H9 (cell line): ENCODE results near the gene ATP6AP1. TPM values are rescaled to one million over a fixed set of nuclear protein-coding genes. Genes with fewer than 3 reads are reported as not detected.

Experiments used
- DNase-seq: peaks from one replicate; pipeline ENCODE4 v3.0.0-alpha.2; 2017
- H2AFZ ChIP-seq: one replicate; pipeline ENCODE4 v1.6.1; 2013; ENCODE audit warnings: mild to moderate bottlenecking, low read length, control low read depth, moderate library complexity
- H2AK5ac ChIP-seq: 2 replicates; pipeline ENCODE4 v1.6.1; 2013; ENCODE audit warnings: low read length, control low read depth, mixed read lengths; ENCODE audit not compliant: insufficient read length
- H2BK120ac ChIP-seq: one replicate; pipeline ENCODE4 v1.6.1; 2013; ENCODE audit warnings: low read depth, mild to moderate bottlenecking, low read length, control low read depth, inconsistent platforms; ENCODE audit not compliant: poor library complexity, severe bottlenecking
- H2BK12ac ChIP-seq: 2 replicates; pipeline ENCODE4 v1.6.1; 2013; ENCODE audit warnings: low read length, control low read depth, mixed read lengths, low read depth; ENCODE audit not compliant: insufficient read length
- H2BK15ac ChIP-seq: 2 replicates; pipeline ENCODE4 v1.6.1; 2013; ENCODE audit warnings: low read depth, low read length, control low read depth
- H2BK20ac ChIP-seq: one replicate; pipeline ENCODE4 v1.6.1; 2013; ENCODE audit warnings: low read depth, mild to moderate bottlenecking, low read length, control low read depth, inconsistent platforms; ENCODE audit not compliant: poor library complexity, severe bottlenecking
- H2BK5ac ChIP-seq: 2 replicates; pipeline ENCODE4 v1.6.1; 2013; ENCODE audit warnings: low read length, control low read depth, mixed read lengths; ENCODE audit not compliant: insufficient read length
- H3K14ac ChIP-seq: 2 replicates; pipeline ENCODE4 v1.6.1; 2013; ENCODE audit warnings: low read length, control low read depth; ENCODE audit not compliant: insufficient read depth
- H3K18ac ChIP-seq: 2 replicates; pipeline ENCODE4 v1.6.1; 2013; ENCODE audit warnings: low read depth, mild to moderate bottlenecking, mixed read lengths, low read length, control low read depth; ENCODE audit not compliant: insufficient read length
- H3K23ac ChIP-seq: 2 replicates; pipeline ENCODE4 v1.6.1; 2013; ENCODE audit warnings: low read length, control low read depth, mixed read lengths, low read depth; ENCODE audit not compliant: insufficient read length
- H3K23me2 ChIP-seq: 2 replicates; pipeline ENCODE4 v1.6.1; 2013; ENCODE audit warnings: low read depth, mild to moderate bottlenecking, mixed read lengths, low read length, control low read depth; ENCODE audit not compliant: insufficient read length, poor library complexity, severe bottlenecking
- H3K27ac ChIP-seq: 2 replicates; pipeline ENCODE4 v1.5.1; 2013; ENCODE audit warnings: low read length, control low read depth, mixed read lengths, low read depth; ENCODE audit not compliant: insufficient read length
- H3K27me3 ChIP-seq: 2 replicates; pipeline ENCODE4 v1.6.1; 2013; ENCODE audit warnings: low read length, control low read depth, inconsistent platforms; ENCODE audit not compliant: insufficient read depth
- H3K4ac ChIP-seq: 2 replicates; pipeline ENCODE4 v1.6.1; 2013; ENCODE audit warnings: low read depth, mild to moderate bottlenecking, control low read depth, inconsistent platforms, low read length, moderate library complexity
- H3K4me1 ChIP-seq: 2 replicates; pipeline ENCODE4 v1.6.1; 2013; ENCODE audit warnings: low read length, control low read depth, inconsistent platforms; ENCODE audit not compliant: insufficient read depth
- H3K4me2 ChIP-seq: 2 replicates; pipeline ENCODE4 v1.6.1; 2013; ENCODE audit warnings: low read length, control low read depth, mixed read lengths; ENCODE audit not compliant: insufficient read length, insufficient read depth
- H3K56ac ChIP-seq: 2 replicates; pipeline ENCODE4 v1.6.1; 2013; ENCODE audit warnings: low read depth, mild to moderate bottlenecking, mixed read lengths, low read length, control low read depth; ENCODE audit not compliant: insufficient read length
- H3K79me1 ChIP-seq: 2 replicates; pipeline ENCODE4 v1.6.1; 2013; ENCODE audit warnings: low read depth, mild to moderate bottlenecking, moderate library complexity, low read length, control low read depth, inconsistent platforms; ENCODE audit not compliant: insufficient read depth, poor library complexity, severe bottlenecking
- H3K79me2 ChIP-seq: 2 replicates; pipeline ENCODE4 v1.6.1; 2013; ENCODE audit warnings: low read length, control low read depth, inconsistent platforms; ENCODE audit not compliant: insufficient read depth
- H3K9ac ChIP-seq: 2 replicates; pipeline ENCODE4 v1.6.1; 2013; ENCODE audit warnings: low read length, control low read depth, mixed read lengths; ENCODE audit not compliant: insufficient read length; ENCODE audit errors: extremely low read depth
- H3K9me3 ChIP-seq: one replicate; pipeline ENCODE4 v1.6.1; 2013; ENCODE audit warnings: low read depth, low read length, inconsistent platforms; ENCODE audit not compliant: control insufficient read depth
- H3T11ph ChIP-seq: one replicate; pipeline ENCODE4 v1.6.1; 2013; ENCODE audit warnings: mild to moderate bottlenecking, low read length, control low read depth, inconsistent platforms
- H4K20me1 ChIP-seq: one replicate; pipeline ENCODE4 v1.6.1; 2013; ENCODE audit not compliant: control insufficient read depth, insufficient read length, insufficient read depth
- H4K5ac ChIP-seq: 2 replicates; pipeline ENCODE4 v1.6.1; 2013; ENCODE audit warnings: low read depth, mild to moderate bottlenecking, mixed read lengths, low read length, control low read depth; ENCODE audit not compliant: insufficient read length
- H4K8ac ChIP-seq: replicated peaks from 2 replicates; pipeline ENCODE4 v1.6.1; 2013; ENCODE audit warnings: low read length, control low read depth, mixed read lengths, low read depth; ENCODE audit not compliant: insufficient read length
- H4K91ac ChIP-seq: 2 replicates; pipeline ENCODE4 v1.6.1; 2013; ENCODE audit warnings: low read depth, mild to moderate bottlenecking, moderate library complexity, mixed read lengths, low read length, control low read depth; ENCODE audit not compliant: insufficient read length
- H3K27ac Mint-ChIP-seq, 3 experiments: 2 replicates in 2 of 3; 3 replicates in 1 of 3; pipeline ENCODE4 v1.8.0; 2020 to 2021; ENCODE audit warnings: mixed read lengths in 3 of 3, mild to moderate bottlenecking in 1 of 3, moderate library complexity in 1 of 3
- H3K27me3 Mint-ChIP-seq: 2 replicates; pipeline ENCODE4 v1.8.0; 2021; ENCODE audit warnings: low read depth, mild to moderate bottlenecking, moderate library complexity, mixed read lengths
- H3K36me3 Mint-ChIP-seq, 3 experiments: 2 replicates in 2 of 3; 3 replicates in 1 of 3; pipeline ENCODE4 v1.8.0; 2020 to 2021; ENCODE audit warnings: low read depth in 3 of 3, mixed read lengths in 3 of 3; ENCODE audit not compliant: insufficient read depth in 1 of 3
- H3K4me1 Mint-ChIP-seq, 2 experiments: 2 replicates each; pipeline ENCODE4 v1.8.0; 2020; ENCODE audit warnings: mixed read lengths in 2 of 2
- H3K4me3 Mint-ChIP-seq, 2 experiments: 2 replicates in 1 of 2; 3 replicates in 1 of 2; pipeline ENCODE4 v1.8.0; 2020 to 2021; ENCODE audit warnings: mild to moderate bottlenecking in 2 of 2, mixed read lengths in 2 of 2, moderate library complexity in 1 of 2
- H3K9me3 Mint-ChIP-seq, 2 experiments: 2 replicates in 1 of 2; 3 replicates in 1 of 2; pipeline ENCODE4 v1.8.0; 2020; ENCODE audit warnings: mild to moderate bottlenecking in 2 of 2, mixed read lengths in 2 of 2, moderate library complexity in 1 of 2
- WGBS: extraction: QIAGEN DNeasy Blood & Tissue Kit; methylation state at CpG from one replicate; pipeline ENCODE4 v1.1.7; 2013; ENCODE audit warnings: missing lambda C conversion rate, low lambda C conversion rate, mixed read lengths; ENCODE audit not compliant: insufficient read length; ENCODE audit errors: extremely low coverage; 5-methylcytosine and 5-hydroxymethylcytosine counted together
- total RNA-seq: library from RNA; stranded (reverse); gene quantifications from 2 replicates; pipeline ENCODE4 v1.2.1, GENCODE V29; 2021
- TF ChIP-seq, protein P1 (sequence below): fragments of 200-600 bp; sonication (generic); conservative IDR thresholded peaks from 3 replicates; pipeline ENCODE4 v1.8.0; 2021; ENCODE audit warnings: antibody characterized with exemption, mild to moderate bottlenecking

The ATP6AP1 gene
- total RNA-seq, 1 experiment from 2014 or later: 45.6 TPM

DNA sequence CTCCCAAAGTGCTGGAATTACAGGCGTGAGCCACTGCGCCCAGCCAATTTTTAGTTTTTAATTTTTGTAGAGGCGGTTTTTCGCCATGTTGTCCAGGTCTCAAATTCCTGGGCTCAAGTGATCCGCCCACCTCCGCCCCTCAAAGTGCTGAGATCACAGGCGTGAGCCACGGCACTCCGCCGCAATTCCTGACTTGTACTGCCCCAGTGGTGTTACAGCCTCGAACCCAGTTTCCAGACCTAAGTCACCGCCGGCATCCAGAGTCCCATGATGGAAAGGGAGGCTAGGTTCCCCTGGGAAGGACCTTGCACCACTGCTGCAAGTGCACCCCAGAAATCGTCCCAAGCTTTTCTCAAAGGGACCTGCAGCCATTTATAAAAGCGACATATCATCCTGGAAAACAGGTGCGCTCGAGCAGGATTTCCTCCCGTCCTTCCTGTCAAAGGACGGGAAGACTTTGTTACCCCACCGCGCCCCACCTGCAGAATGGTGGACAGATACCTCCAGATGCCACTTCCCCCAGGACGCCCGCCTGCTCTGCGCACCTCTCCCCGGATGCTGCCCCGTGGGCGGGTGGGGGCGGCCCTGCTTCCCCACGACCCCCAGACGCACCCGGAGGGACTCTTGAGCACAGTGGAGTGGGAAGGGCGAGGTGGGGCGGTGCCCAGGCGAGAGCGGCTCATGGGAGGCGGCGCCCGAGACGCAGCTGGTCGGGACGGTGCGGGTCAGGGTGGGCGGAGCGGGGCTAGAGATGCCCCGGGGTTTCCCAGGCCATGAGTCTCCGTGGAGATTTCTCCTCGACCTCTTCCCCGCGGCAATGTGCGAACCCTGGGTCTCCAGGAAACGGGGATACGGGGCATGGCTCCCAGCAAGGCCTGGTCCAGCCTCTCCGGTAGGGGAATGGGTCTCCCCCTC lies 31.2 kb upstream of the ATP6AP1 start:
- H3K4me1 Mint-ChIP-seq: peaks cover 0 to 15% of the 10 kb centered on the region in 2 experiments; a peak in 2 of 4 replicates
- Histone ChIP-seq H4K20me1 (no peaks in the 10 kb centered on the region), H2BK120ac (peak overlapping the region; percentile 39), H2AFZ (no peak overlapping the region), H4K8ac (no peak overlapping the region), H3K9me3 (peaks cover 27% of the 10 kb centered on the region), H3K79me1 (no peaks in the 10 kb centered on the region), H3K9ac (peak overlapping the region; percentile 95), H2BK5ac (no peak overlapping the region), H3K27ac (peak overlapping the region; percentile 65), H3K27me3 (no peaks in the 10 kb centered on the region), H2AK5ac (no peak overlapping the region), H4K5ac (peak overlapping the region; percentile 60), H3K4me2 (peak overlapping the region; percentile 91), H3K18ac (peak overlapping the region; percentile 96), H3K56ac (no peak overlapping the region), H3K14ac (peak overlapping the region; percentile 98; the same call in 1 of the 2 replicates), H2BK12ac (no peak overlapping the region), H2BK20ac (no peak overlapping the region), H2BK15ac (no peak overlapping the region; the same call in 1 of the 2 replicates), H3K4me1 (no peaks in the 10 kb centered on the region), H4K91ac (peak overlapping the region; percentile 36), H3K79me2 (peaks cover 3% of the 10 kb centered on the region; the same call in 1 of the 2 replicates), H3K23ac (no peak overlapping the region), H3K4ac (peak overlapping the region; percentile 56), H3K23me2 (peaks cover 16% of the 10 kb centered on the region), H3T11ph (no peak overlapping the region)
- H3K27me3 Mint-ChIP-seq: peaks cover 5% of the 10 kb centered on the region
- H3K9me3 Mint-ChIP-seq: peaks cover 48 to 50% of the 10 kb centered on the region in 2 experiments
- WGBS: no CpG with 5 or more reads among the region's 53 CpGs
- DNase-seq: peak; percentile 63
- peak overlapping the region; percentile 97 to 99 (median 99) for H3K27ac Mint-ChIP-seq
- TF ChIP-seq, protein P1, sequence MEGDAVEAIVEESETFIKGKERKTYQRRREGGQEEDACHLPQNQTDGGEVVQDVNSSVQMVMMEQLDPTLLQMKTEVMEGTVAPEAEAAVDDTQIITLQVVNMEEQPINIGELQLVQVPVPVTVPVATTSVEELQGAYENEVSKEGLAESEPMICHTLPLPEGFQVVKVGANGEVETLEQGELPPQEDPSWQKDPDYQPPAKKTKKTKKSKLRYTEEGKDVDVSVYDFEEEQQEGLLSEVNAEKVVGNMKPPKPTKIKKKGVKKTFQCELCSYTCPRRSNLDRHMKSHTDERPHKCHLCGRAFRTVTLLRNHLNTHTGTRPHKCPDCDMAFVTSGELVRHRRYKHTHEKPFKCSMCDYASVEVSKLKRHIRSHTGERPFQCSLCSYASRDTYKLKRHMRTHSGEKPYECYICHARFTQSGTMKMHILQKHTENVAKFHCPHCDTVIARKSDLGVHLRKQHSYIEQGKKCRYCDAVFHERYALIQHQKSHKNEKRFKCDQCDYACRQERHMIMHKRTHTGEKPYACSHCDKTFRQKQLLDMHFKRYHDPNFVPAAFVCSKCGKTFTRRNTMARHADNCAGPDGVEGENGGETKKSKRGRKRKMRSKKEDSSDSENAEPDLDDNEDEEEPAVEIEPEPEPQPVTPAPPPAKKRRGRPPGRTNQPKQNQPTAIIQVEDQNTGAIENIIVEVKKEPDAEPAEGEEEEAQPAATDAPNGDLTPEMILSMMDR: no peak
- H3K4me3 Mint-ChIP-seq: peak overlapping the region; percentile 96 to 97
- H3K36me3 Mint-ChIP-seq: peaks cover 30 to 40% (median 30%) of the 10 kb centered on the region in 3 experiments
